Epidermal melanocyte (primary cell): Measurements from ENCODE around the gene HNRNPA2B1.
"Not testable (repeated sequence)": the region's sequence is repeated elsewhere in the genome, so short reads cannot be mapped to it uniquely, and the experiment has no call there.

Experiments used
- DNase-seq: peaks from one replicate; pipeline ENCODE4 v3.0.0; 2011; ENCODE audit warnings: low spot score; ENCODE audit not compliant: insufficient read length

Gene HNRNPA2B1

GRCh38 chr7:26166684-26167266 lies 33.8 kb downstream of the HNRNPA2B1 start:
- DNase-seq = no peak

- no peak for DNase-seq
Measured at GRCh38 chr7:26165950-26166683, 34.4 kb downstream of the HNRNPA2B1 start.

- DNase-seq = not testable (repeated sequence)
Measured at GRCh38 chr7:26163804-26164203, 36.7 kb downstream of the HNRNPA2B1 start.

GRCh38 chr7:26162431-26162830 lies 38.1 kb downstream of the HNRNPA2B1 start:
- no peak for DNase-seq

GRCh38 chr7:26160896-26161295 lies 39.6 kb downstream of the HNRNPA2B1 start:
- DNase-seq = no peak

GRCh38 chr7:26159243-26159642 lies 41.3 kb downstream of the HNRNPA2B1 start:
- no peak for DNase-seq

GRCh38 chr7:26157520-26158105 lies 42.9 kb downstream of the HNRNPA2B1 start:
- DNase-seq = no peak

- DNase-seq = no peak
Measured at GRCh38 chr7:26156451-26157420, 43.8 kb downstream of the HNRNPA2B1 start.

- DNase-seq = no peak
Measured at GRCh38 chr7:26155531-26156375, 44.8 kb downstream of the HNRNPA2B1 start.

- DNase-seq = no peak
Measured at GRCh38 chr7:26153823-26154783, 46.4 kb downstream of the HNRNPA2B1 start.

GRCh38 chr7:26153241-26153822 lies 47.2 kb downstream of the HNRNPA2B1 start:
- no peak for DNase-seq

GRCh38 chr7:26152782-26153240 lies 47.7 kb downstream of the HNRNPA2B1 start:
- not testable (repeated sequence) for DNase-seq

- DNase-seq = peak; percentile 24
Measured at GRCh38 chr7:26151953-26152781, 48.4 kb downstream of the HNRNPA2B1 start, which contains the start of gene NFE2L3. TSS of gene NFE2L3 (plus strand) at chr7:26152198. CDS start at chr7:26152499, 301 bp downstream.

GRCh38 chr7:26151650-26151952 lies 48.9 kb downstream of the HNRNPA2B1 start:
- no peak for DNase-seq

- no peak for DNase-seq
Measured at GRCh38 chr7:26151096-26151495, 49.5 kb downstream of the HNRNPA2B1 start.

GRCh38 chr7:26149391-26149977 lies 51.1 kb downstream of the HNRNPA2B1 start:
- DNase-seq = no peak

- DNase-seq = not testable (repeated sequence)
Measured at GRCh38 chr7:26148307-26148700, 52.2 kb downstream of the HNRNPA2B1 start.
